Sigmoid colon (tissue), 4 donors: Measurements from ENCODE around the gene PTPN1.

Source experiments
- CTCF ChIP-seq, 4 experiments: fragments of 450-650 bp in 3 of 4; fragments of 200-600 bp in 1 of 4; IDR thresholded peaks; one replicate each; pipeline ENCODE4 v1.5.1; 2016 to 2019; ENCODE audit warnings: antibody characterized with exemption in 4 of 4, mild to moderate bottlenecking in 3 of 4, moderate library complexity in 2 of 4
- POLR2AphosphoS5 ChIP-seq, 4 donors: sonication (generic); formaldehyde crosslinking; IDR thresholded peaks; one replicate each; pipeline ENCODE4 v1.6.1; 2017; ENCODE audit warnings: antibody characterized with exemption in 4 of 4

DNA sequence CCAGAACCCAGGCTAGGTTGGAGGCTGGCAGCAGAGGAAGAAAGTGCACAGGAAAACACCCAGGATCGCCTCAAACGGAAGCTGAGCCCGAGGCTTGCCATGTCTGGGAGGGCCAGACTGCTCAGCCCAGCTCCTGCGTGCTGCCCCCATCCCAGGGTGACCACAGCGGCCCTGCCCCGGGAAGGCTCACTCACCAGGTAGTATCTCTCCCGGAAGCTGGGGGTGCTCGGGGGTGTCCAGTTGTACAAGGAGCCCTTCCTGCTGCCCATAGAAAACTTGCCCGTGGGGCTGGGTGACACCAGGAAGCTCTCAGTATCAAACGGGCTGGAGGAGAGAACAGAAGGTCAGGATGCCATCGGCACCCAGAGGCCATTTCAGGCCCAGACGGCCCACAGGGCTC, 94.3 kb downstream of the PTPN1 start:
- TF ChIP-seq CTCF (IDR thresholded peaks at IDR 0.05) (no peak), POLR2AphosphoS5 (IDR thresholded peaks at IDR 0.05) (no peak)
